Measurements from ENCODE around the gene SLC26A1.

Gene SLC26A1

DNA sequence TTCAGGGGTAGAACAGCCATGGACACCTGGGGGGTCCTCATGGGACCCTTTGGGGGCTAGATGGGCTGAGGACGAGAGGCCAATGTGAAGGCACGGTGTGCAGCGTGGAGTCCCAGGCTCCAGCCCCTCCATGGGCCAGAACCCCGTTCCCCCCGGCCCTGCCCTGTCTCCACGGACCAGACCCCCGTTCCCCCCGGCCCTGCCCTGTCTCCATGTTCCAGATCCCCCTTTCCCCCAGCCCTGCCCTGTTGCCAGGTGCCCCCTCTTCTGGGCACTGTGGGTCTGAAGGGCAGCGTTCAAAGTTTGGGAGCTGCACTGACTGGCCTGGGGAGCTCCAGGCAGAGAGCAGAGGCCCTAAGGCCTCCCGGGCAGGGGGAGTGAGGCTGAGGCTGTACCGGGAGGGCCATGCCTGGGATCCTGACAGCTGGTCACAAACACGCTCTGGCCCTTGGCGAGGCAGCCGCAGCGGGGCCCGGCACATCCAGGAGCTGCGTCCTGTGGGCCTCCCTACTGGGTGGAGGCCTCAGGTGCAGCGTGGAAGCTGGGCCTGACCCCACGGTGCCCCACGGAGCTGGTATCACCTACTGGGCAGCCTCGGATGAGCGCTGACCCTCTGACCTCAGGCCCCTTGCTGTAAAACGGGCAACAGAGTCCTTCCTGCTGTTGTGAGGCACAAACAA lies 28.7 kb downstream of the SLC26A1 start:
- DNase-seq (ENCODE audit: low read depth) = no peak

GRCh38 chr4:963276-964225 lies 29.7 kb downstream of the SLC26A1 start:
- no peak for DNase-seq (ENCODE audit: low read depth)

DNA sequence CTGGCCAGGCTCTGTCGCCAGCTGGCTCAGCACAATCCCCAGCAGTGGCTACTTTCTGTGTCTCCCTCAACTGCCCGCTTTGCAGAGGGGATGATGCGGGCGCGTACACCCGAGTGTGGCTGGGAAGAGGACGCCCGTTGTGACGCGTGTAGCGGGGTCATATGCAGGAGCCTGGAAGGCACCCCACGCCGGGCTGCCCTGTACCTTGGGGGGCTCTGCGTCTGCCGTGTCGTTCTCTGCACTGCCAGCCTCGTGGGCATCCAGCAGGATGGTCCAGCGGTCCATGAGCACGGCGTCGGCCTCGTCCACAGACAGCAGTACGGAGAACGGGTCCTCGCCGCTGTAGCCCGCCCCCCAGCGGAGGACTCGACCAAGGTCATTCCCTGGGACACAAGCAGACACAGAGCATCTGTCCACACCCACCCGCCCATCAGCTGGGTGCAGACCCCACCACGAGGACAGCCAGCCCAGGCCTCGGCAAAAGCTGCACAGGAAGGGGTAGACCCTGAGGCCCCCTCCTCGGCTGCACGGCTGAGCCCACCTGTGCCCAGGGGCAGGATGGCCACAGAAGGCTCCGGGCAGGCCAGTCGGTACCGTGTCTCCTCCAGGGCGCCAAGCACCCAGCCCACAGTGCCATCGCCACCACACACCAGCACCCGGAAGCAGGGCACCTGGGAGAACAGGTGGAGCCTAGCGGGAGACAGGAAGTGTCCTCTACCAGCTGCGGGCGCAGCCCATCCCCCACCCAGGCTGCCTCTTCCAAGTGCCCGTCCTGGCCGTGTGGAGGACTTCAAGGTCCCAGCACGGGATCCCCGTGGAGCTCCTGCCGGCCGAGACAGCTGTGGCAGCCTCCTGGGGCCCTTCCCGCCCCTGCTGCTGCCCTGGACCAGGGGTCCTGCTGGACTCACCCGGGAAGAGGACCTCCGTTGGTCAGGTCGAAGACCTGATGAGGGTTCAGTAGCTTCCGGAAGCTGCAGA lies 30.7 kb downstream of the SLC26A1 start:
- DNase-seq (ENCODE audit: low read depth) = no peak

- DNase-seq (ENCODE audit: low read depth) = no peak
Measured at GRCh38 chr4:961351-962230, 31.6 kb downstream of the SLC26A1 start.

- DNase-seq (ENCODE audit: low read depth) = no peak
Measured at GRCh38 chr4:960636-961350, 32.4 kb downstream of the SLC26A1 start.

DNA sequence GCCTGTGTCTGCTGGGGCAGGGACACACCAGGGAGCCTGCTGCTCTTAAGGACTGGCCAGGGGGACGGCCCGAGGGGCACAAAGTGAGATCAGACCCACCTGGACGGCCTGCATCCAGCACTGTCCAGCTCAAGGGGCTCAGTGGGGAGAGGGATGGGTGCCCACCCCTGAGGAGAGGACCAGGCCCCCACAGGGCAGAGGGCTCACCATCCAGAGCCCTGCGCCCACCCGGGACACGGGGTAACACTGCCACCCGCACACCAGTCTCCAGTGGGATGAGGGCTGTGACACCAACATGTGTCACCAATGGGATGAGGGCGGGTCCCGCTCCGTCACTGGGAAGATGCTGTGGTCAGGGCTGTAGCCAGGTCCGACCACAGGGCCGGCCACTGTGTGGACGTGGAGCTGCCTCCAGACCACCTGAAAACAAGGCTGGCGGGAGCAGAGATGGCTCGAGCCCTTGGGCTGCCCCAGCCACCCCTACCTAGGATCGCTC lies 33.0 kb downstream of the SLC26A1 start:
- DNase-seq (ENCODE audit: low read depth) = no peak

DNA sequence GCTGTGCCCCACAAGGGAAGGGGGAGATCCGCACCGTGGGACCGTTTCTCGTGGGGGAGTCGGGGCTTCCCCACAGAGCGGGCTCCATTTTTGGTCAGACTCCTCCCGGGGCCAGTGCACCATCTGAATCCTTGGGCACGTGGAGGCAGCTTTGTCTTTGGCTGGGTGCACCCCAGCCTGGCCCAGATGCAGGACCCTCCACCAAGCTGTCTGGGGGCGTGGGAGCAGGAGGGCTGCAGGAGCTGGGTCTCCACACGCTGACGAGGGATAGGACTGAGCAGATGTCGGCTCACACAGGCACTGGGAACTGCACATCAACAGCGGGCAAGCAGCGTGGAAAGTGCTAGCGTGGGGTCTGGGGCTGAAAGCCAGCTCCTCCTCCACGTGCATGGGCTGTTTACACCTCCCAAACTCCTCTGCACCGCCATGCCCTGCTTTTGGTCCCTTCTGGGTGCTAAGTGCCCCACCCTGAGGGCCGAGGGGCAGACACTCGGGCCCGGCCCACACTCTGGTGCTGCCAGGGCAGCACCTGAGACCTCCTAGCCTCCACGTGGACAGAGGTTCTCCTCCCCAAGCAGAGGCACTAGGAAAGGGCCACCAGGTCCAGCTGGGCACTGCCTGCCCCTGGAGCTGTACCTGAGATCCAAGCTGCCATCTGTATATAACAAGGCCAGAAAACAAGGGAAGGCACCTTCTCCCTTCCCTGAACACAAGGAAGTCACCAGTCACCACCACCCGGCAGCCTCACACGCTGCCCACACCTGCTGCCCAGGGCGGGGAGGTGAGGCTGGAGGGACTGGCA lies 33.7 kb downstream of the SLC26A1 start:
- DNase-seq (ENCODE audit: low read depth) = no peak

DNA sequence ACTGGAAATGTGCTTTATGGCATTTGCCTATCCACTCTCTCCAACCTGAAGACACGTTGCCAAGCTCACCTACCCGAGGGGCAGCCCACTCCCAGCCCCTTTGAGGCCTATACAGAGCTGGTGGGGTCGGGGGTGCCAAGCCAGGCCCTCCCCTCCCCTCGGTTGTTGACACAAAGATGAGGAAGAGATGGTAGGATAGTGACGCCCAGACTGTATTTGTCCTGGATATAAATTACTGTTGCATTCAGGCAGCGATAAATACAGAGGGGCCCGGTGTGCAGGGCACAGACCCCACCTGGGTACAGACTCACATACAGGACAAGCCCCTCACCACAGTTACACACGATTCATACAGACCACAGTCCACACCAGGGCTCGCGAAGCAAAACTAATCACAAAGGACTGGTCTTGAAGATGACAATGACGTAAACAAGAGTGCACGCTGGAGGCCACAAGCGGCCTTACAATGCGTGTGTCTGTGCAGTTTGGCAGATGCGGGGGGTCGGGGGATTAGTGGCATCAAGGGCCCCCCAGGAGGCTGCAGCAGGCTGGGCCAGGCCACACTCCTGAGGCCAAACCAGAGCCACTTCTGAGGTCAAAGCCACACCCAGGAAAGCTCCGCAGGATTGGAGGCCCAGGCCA lies 34.4 kb downstream of the SLC26A1 start:
- no peak for DNase-seq (ENCODE audit: low read depth)

- no peak for DNase-seq (ENCODE audit: low read depth)
Measured at GRCh38 chr4:958314-958665, 34.9 kb downstream of the SLC26A1 start.

GRCh38 chr4:957581-958313 lies 35.5 kb downstream of the SLC26A1 start:
- no peak for DNase-seq (ENCODE audit: low read depth)

GRCh38 chr4:957231-957580 lies 36.0 kb downstream of the SLC26A1 start:
- DNase-seq (ENCODE audit: low read depth) = no peak

- DNase-seq (ENCODE audit: low read depth) = no peak
Measured at GRCh38 chr4:956531-957230, 36.5 kb downstream of the SLC26A1 start.

DNA sequence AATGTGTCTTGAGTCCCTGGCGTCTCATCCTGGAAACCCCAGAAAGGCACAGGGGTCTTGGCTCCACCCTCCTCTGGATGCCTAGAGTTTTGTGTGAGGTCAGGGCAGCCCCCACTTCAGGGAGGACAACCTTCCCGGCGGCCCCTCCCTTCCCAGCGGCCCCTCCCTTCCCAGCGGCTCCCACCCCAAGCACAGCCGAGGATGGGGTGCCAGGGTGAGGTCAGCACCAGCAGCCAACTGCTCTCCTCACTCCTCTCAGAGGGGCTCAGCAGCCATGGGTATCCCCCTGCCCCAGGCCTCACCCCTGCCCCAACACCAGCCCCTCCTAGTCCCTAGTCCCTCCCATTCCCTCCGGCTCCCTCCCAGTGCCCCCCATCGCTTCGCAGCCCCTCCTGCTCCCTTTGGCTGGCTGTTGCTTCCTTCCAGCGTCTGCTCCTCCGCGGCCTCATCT lies 37.2 kb downstream of the SLC26A1 start:
- DNase-seq (ENCODE audit: low read depth) = no peak

DNA sequence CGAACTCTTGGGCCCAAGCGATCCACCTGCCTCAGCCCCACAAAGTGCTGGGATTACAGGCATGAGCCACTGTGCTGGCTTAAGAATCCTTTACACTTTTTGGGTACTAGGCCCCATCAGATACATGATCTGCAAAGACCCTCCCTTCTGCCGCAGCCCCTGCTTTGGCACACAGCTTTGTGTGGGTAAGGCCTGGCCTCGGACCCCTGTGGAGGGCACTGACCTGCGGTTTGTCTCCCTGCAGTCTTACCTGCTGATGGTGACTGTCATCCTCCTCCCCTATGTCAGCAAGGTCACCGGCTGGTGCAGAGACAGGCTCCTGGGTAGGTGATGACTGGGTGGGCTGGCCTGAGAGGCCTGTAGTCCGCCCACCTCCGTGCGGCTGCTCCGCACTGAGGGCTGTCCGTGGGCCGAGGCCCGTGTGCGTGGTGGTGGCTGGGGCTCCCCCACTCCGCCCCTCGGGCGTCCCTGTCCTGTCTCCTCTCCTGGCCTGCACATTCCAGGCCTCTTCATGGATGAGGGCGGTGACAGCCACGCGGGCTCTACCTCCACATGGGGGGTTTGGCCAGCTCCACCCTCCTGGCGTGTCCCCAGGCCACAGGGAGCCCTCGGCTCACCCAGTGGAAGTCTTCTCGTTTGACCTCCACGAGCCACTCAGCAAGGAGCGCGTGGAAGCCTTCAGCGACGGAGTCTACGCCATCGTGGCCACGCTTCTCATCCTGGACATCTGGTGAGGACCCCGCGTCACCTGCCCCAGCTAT lies 37.9 kb downstream of the SLC26A1 start:
- no peak for DNase-seq (ENCODE audit: low read depth)

- DNase-seq (ENCODE audit: low read depth) = no peak
Measured at GRCh38 chr4:954211-955020, 38.8 kb downstream of the SLC26A1 start.

- DNase-seq (ENCODE audit: low read depth) = no peak
Measured at GRCh38 chr4:953574-953915, 39.7 kb downstream of the SLC26A1 start.

Data from non-pigmented ciliary epithelial cell (primary cell).